Pancreas (tissue), 10 donors: ENCODE results near the gene SCAMP4. TPM values are rescaled to one million over a fixed set of nuclear protein-coding genes. Genes with fewer than 3 reads are reported as not detected.
A peak's percentile ranks its signal among the peaks of the same experiment; 100 is the strongest.

Experiments used
- ATAC-seq, 4 donors: fragments of 200-7000 bp; cut with Tn5 transposase; one replicate each; pipeline versions ENCODE4 v1.8.0 to v1.9.1; 2020; ENCODE audit warnings: mild to moderate bottlenecking in 4 of 4, moderate library complexity in 4 of 4
- DNase-seq, 6 donors: peaks; one replicate each; pipeline ENCODE4 v3.0.0-alpha.2; 2020
- FAIRE-seq: peaks from 2 replicates; lab custom pipeline; 2012; peaks lifted over from hg19 to GRCh38; lab: Jason Lieb, UNC
- H3K27ac ChIP-seq, 4 donors: fragments of 200-600 bp; sonication (generic); 1 replicate in 3 of 4; 2 replicates in 1 of 4; pipeline versions ENCODE4 v1.5.0 to v1.8.0; 2020
- H3K27me3 ChIP-seq, 4 donors: fragments of 200-600 bp; one replicate each; pipeline ENCODE4 v1.8.0; 2021
- H3K36me3 ChIP-seq, 3 donors: fragments of 200-600 bp; sonication (generic) in 1 of 3; one replicate each; pipeline versions ENCODE4 v1.5.0 to v1.8.0; 2020 to 2021
- H3K4me1 ChIP-seq, 3 donors: fragments of 200-600 bp; one replicate each; pipeline ENCODE4 v1.8.0; 2021
- H3K4me3 ChIP-seq, 4 donors: fragments of 200-600 bp; sonication (generic) in 2 of 4; one replicate each; pipeline versions ENCODE4 v1.5.0 to v1.8.0; 2020 to 2021
- H3K9me3 ChIP-seq, 4 donors: fragments of 200-600 bp; one replicate each; pipeline ENCODE4 v1.8.0; 2021
- CTCF ChIP-seq, 4 donors: fragments of 200-600 bp; sonication (generic) in 3 of 4; IDR thresholded peaks; one replicate each; pipeline versions ENCODE4 v1.5.0 to v1.8.0; 2021; ENCODE audit warnings: antibody characterized with exemption in 4 of 4
- WGBS, 2 donors: extraction: QIAGEN DNeasy Blood & Tissue Kit; methylation state at CpG; one replicate each; pipeline ENCODE4 v1.1.7; 2013; 5-methylcytosine and 5-hydroxymethylcytosine counted together
- intact Hi-C, 3 donors: fragments of 100-400 bp; cut with DNase I; formaldehyde crosslinking; loops; one replicate each; pipeline versions ENCODE4 v1.11.1 to v1.14.2; 2022
- polyA plus RNA-seq, 2 donors: library from polyadenylated mRNA; stranded (reverse); fragments of 200-250 nt; gene quantifications; one replicate each; pipeline ENCODE4 v1.2.3, GENCODE V29; 2013
- total RNA-seq, 6 donors: library from RNA; stranded (reverse); fragmentation: NEBNext Ultra II Directional in 4 of 6; extraction: Animal tissue kit (Norgen Biotek cat#: 25700) in 4 of 6; gene quantifications; one replicate each; pipeline versions ENCODE4 v1.2.1 to v1.2.4, GENCODE V29; 2021 to 2023
- donor health status: healthy with polysubstance abuse.
- donor health status: DM: no; HTN: no; CAD: no; lungs with moderate emphysema.
- donor health status: DM: no; HTN: no; CAD: no.
- donor health status: control.
- donor health status: control.
- donor health status: Bipolar disorder and iron deficiency.
- donor health status: DM: yes; HTN: yes; CAD: no.
- donor health status: DM: no; HTN: no; CAD: no.
- donor health status: DM: no; HTN: no; CAD: no.
- donor health status: DM: yes; HTN: yes; CAD: no.

SCAMP4 gene
- total and polyA plus RNA-seq, 8 donors, result 23.0 to 52.2 (median 31.4) TPM

- no peaks in the 10 kb centered on the region for H3K9me3 ChIP-seq
- TF ChIP-seq CTCF (IDR thresholded peaks at IDR 0.05), result no peak
- no peak for DNase-seq
- 77% methylated on average over 31 of the region's 31 CpGs for WGBS, 2 donors
- H3K27ac ChIP-seq, result peak overlapping the region in 1 of 4 donors; percentile 28
- no peaks in the 10 kb centered on the region for H3K27me3 ChIP-seq
- H3K4me3 ChIP-seq, result peak overlapping the region in 1 of 4 donors; percentile 90
- H3K36me3 ChIP-seq, result peaks cover 0 to 5% (median 0%) of the 10 kb centered on the region in 3 donors
- no peak for FAIRE-seq
- intact Hi-C loops, result no loop called here
- H3K4me1 ChIP-seq, result peaks cover 0 to 13% (median 10%) of the 10 kb centered on the region in 3 donors
- ATAC-seq, result no peak
Measured at GRCh38 chr19:1882089-1882785, 23.0 kb upstream of the SCAMP4 start.

GRCh38 chr19:1882786-1883692 is 22.2 kb upstream of the SCAMP4 start:
- peaks cover 0 to 13% (median 10%) of the 10 kb centered on the region in 3 donors for H3K4me1 ChIP-seq
- 64 to 71% methylated on average over 24 to 25 of the region's 25 CpGs for WGBS, 2 donors
- H3K27ac ChIP-seq, result no peak overlapping the region
- peaks cover 0 to 5% (median 0%) of the 10 kb centered on the region in 3 donors for H3K36me3 ChIP-seq
- no peaks in the 10 kb centered on the region for H3K9me3 ChIP-seq
- intact Hi-C loops, result no loop called here
- no peak for FAIRE-seq
- no peaks in the 10 kb centered on the region for H3K27me3 ChIP-seq
- no peak for ATAC-seq
- H3K4me3 ChIP-seq, result peak overlapping the region in 1 of 4 donors; percentile 90
- TF ChIP-seq CTCF (IDR thresholded peaks at IDR 0.05), result no peak
- no peak for DNase-seq

GRCh38 chr19:1883784-1884183 is 21.4 kb upstream of the SCAMP4 start:
- Histone ChIP-seq H3K27me3 (no peaks in the 10 kb centered on the region), H3K4me1 (peaks cover 0 to 13% (median 10%) of the 10 kb centered on the region in 3 donors), H3K4me3 (peak overlapping the region in 3 of 4 donors; percentile 68 to 90 (median 68)), H3K27ac (no peak overlapping the region), H3K9me3 (no peaks in the 10 kb centered on the region), H3K36me3 (peaks cover 0 to 5% (median 0%) of the 10 kb centered on the region in 3 donors)
- FAIRE-seq, result no peak
- intact Hi-C loops, result no loop called here
- TF ChIP-seq CTCF (IDR thresholded peaks at IDR 0.05), result no peak
- no peak for ATAC-seq
- WGBS, 2 donors, result 19 to 20% methylated on average over 8 of the region's 8 CpGs
- no peak for DNase-seq

- WGBS, 2 donors, result 1 to 2% methylated on average over 11 of the region's 11 CpGs
- FAIRE-seq (no peak), ATAC-seq (peak in 1 of 4 donors; percentile 2), DNase-seq (peak in 2 of 6 donors; percentile 27 to 38)
- peak overlapping the region; percentile 68 to 90 (median 74) for H3K4me3 ChIP-seq
- TF ChIP-seq CTCF (IDR thresholded peaks at IDR 0.05), result no peak
- peaks cover 0 to 13% (median 10%) of the 10 kb centered on the region in 3 donors for H3K4me1 ChIP-seq
- intact Hi-C loops, result no loop called here
- H3K27me3 ChIP-seq, result no peaks in the 10 kb centered on the region
- peak overlapping the region in 2 of 4 donors; percentile 57 to 68 for H3K27ac ChIP-seq
- H3K36me3 ChIP-seq, result peaks cover 0 to 5% (median 0%) of the 10 kb centered on the region in 3 donors
- H3K9me3 ChIP-seq, result no peaks in the 10 kb centered on the region
Measured at GRCh38 chr19:1884291-1884718, 20.9 kb upstream of the SCAMP4 start.
